ENCODE measurements around the gene SPATA4. TPM values are rescaled to one million over a fixed set of nuclear protein-coding genes. Genes with fewer than 3 reads are reported as not detected.

The SPATA4 gene
- polyA plus RNA-seq, 3 donors: not detected

- H3K27ac ChIP-seq (ENCODE audit: low read depth in 1 of 2, low read length in 2 of 2): no peak overlapping the region
- H2AFZ ChIP-seq (ENCODE audit: insufficient read depth, low read depth, low read length, poor library complexity, severe bottlenecking): no peak overlapping the region
- peaks cover 0 to 1% (median 0%) of the 10 kb centered on the region in 3 donors for H3K27me3 Mint-ChIP-seq (ENCODE audit: low read depth in 3 of 3)
- H3K27me3 ChIP-seq (ENCODE audit: control insufficient read depth in 2 of 2, insufficient read depth in 2 of 2, low read length in 2 of 2): no peaks in the 10 kb centered on the region
- no peak overlapping the region for H3K27ac Mint-ChIP-seq
- WGBS (ENCODE audit: insufficient coverage): 98% methylated on average over 5 of the region's 8 CpGs
- DNase-seq: no peak
- no peak overlapping the region for H3K4me3 Mint-ChIP-seq
- no peak overlapping the region for H3K9ac ChIP-seq (ENCODE audit: insufficient read depth, low read length, poor library complexity, severe bottlenecking)
- H3K36me3 ChIP-seq (replicated peaks in 1 of 2; ENCODE audit: control insufficient read depth in 1 of 2, insufficient read depth in 2 of 2, low read length in 2 of 2): no peaks in the 10 kb centered on the region
- H3K4me1 ChIP-seq (ENCODE audit: control insufficient read depth in 1 of 2, insufficient read depth in 2 of 2, low read length in 2 of 2): no peaks in the 10 kb centered on the region
- peaks cover 0 to 7% (median 0%) of the 10 kb centered on the region in 7 donors for H3K9me3 Mint-ChIP-seq
- TF ChIP-seq CTCF (IDR thresholded peaks at IDR 0.05): no peak
- intact Hi-C loops (cut with micrococcal nuclease): no loop called here
- no peaks in the 10 kb centered on the region for H3K4me1 Mint-ChIP-seq
- no peaks in the 10 kb centered on the region for H3K36me3 Mint-ChIP-seq
- no peak overlapping the region for H3K4me3 ChIP-seq (replicated peaks in 1 of 3; ENCODE audit: low read depth in 2 of 3, low read length in 3 of 3)
- H4K20me1 ChIP-seq (ENCODE audit: insufficient read depth, low read length): no peaks in the 10 kb centered on the region
- no peak overlapping the region for H3K4me2 ChIP-seq (replicated peaks; ENCODE audit: extremely low read depth, low read length, poor library complexity, severe bottlenecking)
- H3K79me2 ChIP-seq (ENCODE audit: insufficient read depth, low read length): no peaks in the 10 kb centered on the region
- no peaks in the 10 kb centered on the region for H3K9me3 ChIP-seq (replicated peaks in 1 of 2; ENCODE audit: control insufficient read depth in 1 of 2, insufficient read depth in 1 of 2, low read length in 2 of 2)
Observed at GRCh38 chr4:176241703-176242102, 46.3 kb upstream of the SPATA4 start.

- no peaks in the 10 kb centered on the region for H3K79me2 ChIP-seq (ENCODE audit: insufficient read depth, low read length)
- no peak overlapping the region for H3K4me3 Mint-ChIP-seq
- peaks cover 0 to 1% (median under 1%) of the 10 kb centered on the region in 3 donors for H3K27me3 Mint-ChIP-seq (ENCODE audit: low read depth in 3 of 3)
- H3K4me3 ChIP-seq (replicated peaks in 1 of 3; ENCODE audit: low read depth in 2 of 3, low read length in 3 of 3): no peak overlapping the region
- peaks cover 0 to 3% (median 0%) of the 10 kb centered on the region in 7 donors for H3K9me3 Mint-ChIP-seq
- intact Hi-C loops (cut with micrococcal nuclease): no loop called here
- no peak overlapping the region for H3K9ac ChIP-seq (ENCODE audit: insufficient read depth, low read length, poor library complexity, severe bottlenecking)
- no peak overlapping the region for H3K4me2 ChIP-seq (replicated peaks; ENCODE audit: extremely low read depth, low read length, poor library complexity, severe bottlenecking)
- no peaks in the 10 kb centered on the region for H3K4me1 Mint-ChIP-seq
- H4K20me1 ChIP-seq (ENCODE audit: insufficient read depth, low read length): no peaks in the 10 kb centered on the region
- no CpG with 5 or more reads among the region's 4 CpGs for WGBS (ENCODE audit: insufficient coverage)
- no peak for DNase-seq
- H3K27ac Mint-ChIP-seq: no peak overlapping the region
- H3K27ac ChIP-seq (ENCODE audit: low read depth in 1 of 2, low read length in 2 of 2): no peak overlapping the region
- no peak overlapping the region for H2AFZ ChIP-seq (ENCODE audit: insufficient read depth, low read depth, low read length, poor library complexity, severe bottlenecking)
- no peaks in the 10 kb centered on the region for H3K4me1 ChIP-seq (ENCODE audit: control insufficient read depth in 1 of 2, insufficient read depth in 2 of 2, low read length in 2 of 2)
- no peaks in the 10 kb centered on the region for H3K36me3 ChIP-seq (replicated peaks in 1 of 2; ENCODE audit: control insufficient read depth in 1 of 2, insufficient read depth in 2 of 2, low read length in 2 of 2)
- H3K27me3 ChIP-seq (ENCODE audit: control insufficient read depth in 2 of 2, insufficient read depth in 2 of 2, low read length in 2 of 2): no peaks in the 10 kb centered on the region
- TF ChIP-seq CTCF (IDR thresholded peaks at IDR 0.05): no peak
- H3K36me3 Mint-ChIP-seq: no peaks in the 10 kb centered on the region
- H3K9me3 ChIP-seq (replicated peaks in 1 of 2; ENCODE audit: control insufficient read depth in 1 of 2, insufficient read depth in 1 of 2, low read length in 2 of 2): no peaks in the 10 kb centered on the region
Observed at GRCh38 chr4:176238826-176239225, 43.4 kb upstream of the SPATA4 start.
